ENCODE measurements around the gene OR2AT4. TPM values are rescaled to one million over a fixed set of nuclear protein-coding genes. Genes with fewer than 3 reads are reported as not detected.

Gene OR2AT4
- total RNA-seq, 1 experiment from 2014 or later, result not detected

- POLR2A ChIA-PET, result no interaction called here
- no peak for TF ChIP-seq TCF7L2 (IDR thresholded peaks at IDR 0.05; ENCODE audit: low read depth, low read length)
- no peak for TF ChIP-seq CTCF (IDR thresholded peaks at IDR 0.05)
- TF ChIP-seq POLR2AphosphoS5 (IDR thresholded peaks at IDR 0.05; ENCODE audit: low read depth, low read length), result no peak
- no peak for TF ChIP-seq REST (IDR thresholded peaks at IDR 0.05; ENCODE audit: insufficient read depth in 1 of 2, low read depth in 2 of 2, low read length in 1 of 2)
- TF ChIP-seq SIN3A (IDR thresholded peaks at IDR 0.05; ENCODE audit: borderline replicate concordance, insufficient read depth, low read depth, low read length), result no peak
- ATAC-seq (no peak), DNase-seq (ENCODE audit: low read depth, low spot score) (no peak)
- H3K9me3 ChIP-seq (ENCODE audit: control insufficient read depth, insufficient read depth, low read depth, low read length), result no peaks in the 10 kb centered on the region
- CTCF ChIA-PET, result interaction anchor here (1.0 kb wide), 1 partner anchor 60 kb away, joined by 3 read pairs; no protein-coding TSS in a partner anchor
- in situ Hi-C loops (cut with HindIII; ENCODE audit: low pct_unique_long_range_greater_than_20kb, low sequenced_read_pairs), result no loop called here
- H3K27ac ChIP-seq (ENCODE audit: low read length), result no peak overlapping the region
- peaks cover 13% of the 10 kb centered on the region for H3K27me3 ChIP-seq (ENCODE audit: control insufficient read depth, insufficient read depth, low read length)
- BruUV-seq (replicated peaks), result no TSS peak
- intact Hi-C loops (cut with micrococcal nuclease; ENCODE audit: unreplicated experiment), result no loop called here
- H3K36me3 ChIP-seq (ENCODE audit: control insufficient read depth, insufficient read depth, low read length), result no peaks in the 10 kb centered on the region
- H3K4me3 ChIP-seq (ENCODE audit: low read depth in 2 of 2, low read length in 2 of 2), result no peak overlapping the region
- no peaks in the 10 kb centered on the region for H3K4me1 ChIP-seq (ENCODE audit: control insufficient read depth, insufficient read depth, low read length)
Measured at GRCh38 chr11:75082601-75083216, 14.0 kb downstream of the OR2AT4 start.

DNA sequence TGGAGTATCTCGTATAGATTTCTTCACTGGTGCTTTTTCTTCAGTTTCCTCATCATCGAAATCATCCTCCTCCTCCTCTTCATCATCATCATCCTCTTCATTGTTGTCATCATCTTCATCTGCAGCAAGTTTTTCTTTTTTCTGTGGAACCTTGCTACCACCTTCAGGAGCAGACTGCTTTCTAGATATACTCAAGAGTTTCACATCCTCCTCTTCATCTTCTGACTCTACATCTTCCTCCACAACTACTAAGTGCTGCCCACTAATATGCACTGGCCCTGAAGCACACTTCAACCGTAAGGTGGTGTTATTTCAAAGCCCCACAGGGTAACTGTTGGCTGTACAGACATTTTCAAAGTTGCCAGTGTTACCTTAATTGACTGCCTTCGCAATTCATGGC, 17.1 kb downstream of the OR2AT4 start:
- POLR2A ChIA-PET, result no interaction called here
- Histone ChIP-seq H3K4me1 (ENCODE audit: control insufficient read depth, insufficient read depth, low read length) (no peaks in the 10 kb centered on the region), H3K9me3 (ENCODE audit: control insufficient read depth, insufficient read depth, low read depth, low read length) (no peaks in the 10 kb centered on the region), H3K4me3 (ENCODE audit: low read depth in 2 of 2, low read length in 2 of 2) (no peak overlapping the region), H3K27me3 (ENCODE audit: control insufficient read depth, insufficient read depth, low read length) (peaks cover 7% of the 10 kb centered on the region), H3K27ac (ENCODE audit: low read length) (no peak overlapping the region), H3K36me3 (ENCODE audit: control insufficient read depth, insufficient read depth, low read length) (no peaks in the 10 kb centered on the region)
- in situ Hi-C loops (cut with HindIII; ENCODE audit: low pct_unique_long_range_greater_than_20kb, low sequenced_read_pairs) (no loop called here), intact Hi-C loops (cut with micrococcal nuclease; ENCODE audit: unreplicated experiment) (no loop called here)
- TF ChIP-seq CTCF (IDR thresholded peaks at IDR 0.05) (no peak), TCF7L2 (IDR thresholded peaks at IDR 0.05; ENCODE audit: low read depth, low read length) (no peak), SIN3A (IDR thresholded peaks at IDR 0.05; ENCODE audit: borderline replicate concordance, insufficient read depth, low read depth, low read length) (no peak), POLR2AphosphoS5 (IDR thresholded peaks at IDR 0.05; ENCODE audit: low read depth, low read length) (no peak), REST (IDR thresholded peaks at IDR 0.05; ENCODE audit: insufficient read depth in 1 of 2, low read depth in 2 of 2, low read length in 1 of 2) (no peak)
- ATAC-seq (no peak), DNase-seq (ENCODE audit: low read depth, low spot score) (no peak)
- CTCF ChIA-PET, result no interaction called here
- no TSS peak for BruUV-seq (replicated peaks)
